OCI-LY3 (cell line): ENCODE data around the gene CCDC74B.
"Not testable (repeated sequence)": the region's sequence is repeated elsewhere in the genome, so short reads cannot be mapped to it uniquely, and the experiment has no call there.

Experiments used
- EZH2phosphoT487 ChIP-seq: fragments of 200-600 bp; shearing (Covaris generic); IDR thresholded peaks from 2 replicates; pipeline ENCODE4 v1.6.1; 2018; ENCODE audit warnings: antibody characterized with exemption, mixed run types, low read depth
- TF ChIP-seq, protein P1 (sequence below): fragments of 200-600, 300-600 bp; sonication (generic); IDR thresholded peaks from 2 replicates; pipeline ENCODE4 v1.5.1; 2014; ENCODE audit warnings: antibody characterized with exemption, low read length, low read depth

GRCh38 chr2:130127726-130128125 is 17.2 kb downstream of the CCDC74B start:
- TF ChIP-seq, protein P1, sequence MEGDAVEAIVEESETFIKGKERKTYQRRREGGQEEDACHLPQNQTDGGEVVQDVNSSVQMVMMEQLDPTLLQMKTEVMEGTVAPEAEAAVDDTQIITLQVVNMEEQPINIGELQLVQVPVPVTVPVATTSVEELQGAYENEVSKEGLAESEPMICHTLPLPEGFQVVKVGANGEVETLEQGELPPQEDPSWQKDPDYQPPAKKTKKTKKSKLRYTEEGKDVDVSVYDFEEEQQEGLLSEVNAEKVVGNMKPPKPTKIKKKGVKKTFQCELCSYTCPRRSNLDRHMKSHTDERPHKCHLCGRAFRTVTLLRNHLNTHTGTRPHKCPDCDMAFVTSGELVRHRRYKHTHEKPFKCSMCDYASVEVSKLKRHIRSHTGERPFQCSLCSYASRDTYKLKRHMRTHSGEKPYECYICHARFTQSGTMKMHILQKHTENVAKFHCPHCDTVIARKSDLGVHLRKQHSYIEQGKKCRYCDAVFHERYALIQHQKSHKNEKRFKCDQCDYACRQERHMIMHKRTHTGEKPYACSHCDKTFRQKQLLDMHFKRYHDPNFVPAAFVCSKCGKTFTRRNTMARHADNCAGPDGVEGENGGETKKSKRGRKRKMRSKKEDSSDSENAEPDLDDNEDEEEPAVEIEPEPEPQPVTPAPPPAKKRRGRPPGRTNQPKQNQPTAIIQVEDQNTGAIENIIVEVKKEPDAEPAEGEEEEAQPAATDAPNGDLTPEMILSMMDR, result not testable (repeated sequence)
- not testable (repeated sequence) for TF ChIP-seq EZH2phosphoT487
